ENCODE data around the gene POLD1. TPM values are rescaled to one million over a fixed set of nuclear protein-coding genes. Genes with fewer than 3 reads are reported as not detected.
A peak's percentile ranks its signal among the peaks of the same experiment; 100 is the strongest.

POLD1 gene
- total and polyA plus RNA-seq, 5 donors from 2014 or later: 19.3 to 28.1 (median 21.4) TPM

- no peak overlapping the region for H3K4me3 Mint-ChIP-seq
- no peak overlapping the region for H3K27ac ChIP-seq (ENCODE audit: insufficient read depth, low read length, poor library complexity, severe bottlenecking)
- H3K9me3 Mint-ChIP-seq: peaks cover 0 to 2% (median 0%) of the 10 kb centered on the region in 7 donors
- no peak overlapping the region for H3K4me3 ChIP-seq (ENCODE audit: low read depth, low read length)
- no peaks in the 10 kb centered on the region for H3K27me3 ChIP-seq (ENCODE audit: control insufficient read depth, insufficient read depth, low read length)
- H3K27me3 Mint-ChIP-seq: peaks cover 4% of the 10 kb centered on the region
- no peaks in the 10 kb centered on the region for H3K9me3 ChIP-seq (ENCODE audit: control insufficient read depth in 2 of 2, low read length in 2 of 2)
- peaks cover 0 to 7% (median 5%) of the 10 kb centered on the region in 4 donors for H3K4me1 Mint-ChIP-seq
- no peaks in the 10 kb centered on the region for H3K36me3 ChIP-seq (ENCODE audit: control insufficient read depth, insufficient read depth, low read length)
- peaks cover 5% of the 10 kb centered on the region for H3K4me1 ChIP-seq (ENCODE audit: control insufficient read depth, insufficient read depth, low read length, poor library complexity, severe bottlenecking)
- ATAC-seq (ENCODE audit: low read depth in 2 of 2) (peak in 1 of 2 donors; percentile 53), DNase-seq (peak in 2 of 3 donors; percentile 49 to 69)
- H3K27ac Mint-ChIP-seq: peak overlapping the region in 1 of 3 donors; percentile 2
- no peaks in the 10 kb centered on the region for H3K36me3 Mint-ChIP-seq
Measured at GRCh38 chr19:50461066-50461875, 77.1 kb downstream of the POLD1 start.

DNA sequence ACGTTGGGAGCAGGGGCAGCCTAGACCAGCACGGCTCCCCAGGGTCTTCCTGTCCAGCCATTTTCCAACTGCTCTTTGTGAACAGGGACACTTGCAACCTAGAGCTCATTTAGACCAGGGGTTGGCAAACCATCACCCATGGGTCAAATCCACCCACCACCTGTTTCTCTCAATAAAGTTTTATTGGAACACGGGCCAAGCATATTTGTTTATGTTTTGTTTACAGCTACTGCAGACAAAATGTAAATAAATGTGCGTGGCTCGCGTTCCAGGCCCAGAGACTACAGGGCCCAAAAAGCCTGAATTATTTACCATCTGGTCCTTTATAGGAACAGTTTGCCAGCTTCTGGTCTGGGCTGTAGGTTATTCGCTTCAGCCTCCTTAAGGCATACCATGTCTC, 78.8 kb downstream of the POLD1 start:
- H3K36me3 Mint-ChIP-seq: no peaks in the 10 kb centered on the region
- Histone ChIP-seq H3K27me3 (ENCODE audit: control insufficient read depth, insufficient read depth, low read length) (no peaks in the 10 kb centered on the region), H3K4me3 (ENCODE audit: low read depth, low read length) (no peak overlapping the region), H3K27ac (ENCODE audit: insufficient read depth, low read length, poor library complexity, severe bottlenecking) (no peak overlapping the region), H3K9me3 (ENCODE audit: control insufficient read depth in 2 of 2, low read length in 2 of 2) (no peaks in the 10 kb centered on the region), H3K4me1 (ENCODE audit: control insufficient read depth, insufficient read depth, low read length, poor library complexity, severe bottlenecking) (peaks cover 5% of the 10 kb centered on the region), H3K36me3 (ENCODE audit: control insufficient read depth, insufficient read depth, low read length) (no peaks in the 10 kb centered on the region)
- DNase-seq (no peak), ATAC-seq (ENCODE audit: low read depth in 2 of 2) (no peak)
- H3K27ac Mint-ChIP-seq: no peak overlapping the region
- peaks cover 4% of the 10 kb centered on the region for H3K27me3 Mint-ChIP-seq
- H3K4me1 Mint-ChIP-seq: peaks cover 0 to 7% (median 4%) of the 10 kb centered on the region in 4 donors
- peaks cover 0 to 2% (median 0%) of the 10 kb centered on the region in 7 donors for H3K9me3 Mint-ChIP-seq
- H3K4me3 Mint-ChIP-seq: no peak overlapping the region

DNA sequence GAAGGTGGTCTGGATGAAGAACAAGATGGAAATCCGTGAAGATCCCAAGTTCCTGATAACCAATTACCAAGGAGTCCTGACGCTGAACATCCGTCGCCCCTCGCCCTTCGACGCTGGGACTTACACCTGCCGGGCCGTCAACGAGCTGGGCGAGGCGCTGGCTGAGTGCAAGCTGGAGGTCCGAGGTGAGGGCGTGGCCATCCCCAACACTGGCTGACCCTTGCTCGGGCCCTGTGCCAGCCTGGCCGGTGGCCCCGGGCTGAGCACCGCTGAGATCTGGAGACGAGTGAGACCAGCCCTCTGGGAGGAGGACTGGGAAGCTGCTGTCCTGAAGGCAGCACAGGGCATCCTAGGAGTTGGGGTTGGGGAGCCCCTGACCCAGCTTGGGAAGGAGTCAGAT, 80.2 kb downstream of the POLD1 start:
- Mint-ChIP-seq H3K4me1 (peaks cover 0 to 7% (median 4%) of the 10 kb centered on the region in 4 donors), H3K27me3 (peaks cover 4% of the 10 kb centered on the region), H3K4me3 (no peak overlapping the region), H3K9me3 (peaks cover 0 to 2% (median 0%) of the 10 kb centered on the region in 7 donors), H3K36me3 (no peaks in the 10 kb centered on the region), H3K27ac (no peak overlapping the region)
- no peaks in the 10 kb centered on the region for H3K27me3 ChIP-seq (ENCODE audit: control insufficient read depth, insufficient read depth, low read length)
- DNase-seq (no peak), ATAC-seq (ENCODE audit: low read depth in 2 of 2) (no peak)
- H3K4me3 ChIP-seq (ENCODE audit: low read depth, low read length): no peak overlapping the region
- H3K9me3 ChIP-seq (ENCODE audit: control insufficient read depth in 2 of 2, low read length in 2 of 2): no peaks in the 10 kb centered on the region
- H3K27ac ChIP-seq (ENCODE audit: insufficient read depth, low read length, poor library complexity, severe bottlenecking): no peak overlapping the region
- no peaks in the 10 kb centered on the region for H3K36me3 ChIP-seq (ENCODE audit: control insufficient read depth, insufficient read depth, low read length)
- peaks cover 5% of the 10 kb centered on the region for H3K4me1 ChIP-seq (ENCODE audit: control insufficient read depth, insufficient read depth, low read length, poor library complexity, severe bottlenecking)

DNA sequence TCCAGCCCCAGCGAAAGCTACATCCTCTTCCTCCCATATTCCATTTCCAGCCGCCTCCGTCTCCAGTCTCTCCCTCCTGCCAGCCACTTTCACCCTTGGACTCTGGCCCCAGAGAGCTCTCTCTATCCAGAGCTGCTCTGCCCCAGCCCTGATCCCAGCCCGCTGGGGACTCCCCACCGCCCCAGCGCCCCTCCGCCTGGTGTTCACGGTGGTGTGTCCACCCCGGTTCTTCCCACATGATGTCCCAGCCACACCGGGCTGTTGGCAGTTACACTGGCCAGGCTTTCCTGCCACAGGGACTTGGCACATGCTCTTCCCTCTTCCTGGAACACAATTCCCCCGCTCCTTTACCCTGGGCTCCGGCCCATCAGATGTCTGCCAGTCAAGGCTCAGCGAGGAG, 80.9 kb downstream of the POLD1 start:
- Histone ChIP-seq H3K9me3 (ENCODE audit: control insufficient read depth in 2 of 2, low read length in 2 of 2) (no peaks in the 10 kb centered on the region), H3K4me1 (ENCODE audit: control insufficient read depth, insufficient read depth, low read length, poor library complexity, severe bottlenecking) (peaks cover 5% of the 10 kb centered on the region), H3K27ac (ENCODE audit: insufficient read depth, low read length, poor library complexity, severe bottlenecking) (no peak overlapping the region), H3K4me3 (ENCODE audit: low read depth, low read length) (no peak overlapping the region), H3K27me3 (ENCODE audit: control insufficient read depth, insufficient read depth, low read length) (no peaks in the 10 kb centered on the region), H3K36me3 (ENCODE audit: control insufficient read depth, insufficient read depth, low read length) (no peaks in the 10 kb centered on the region)
- DNase-seq (no peak), ATAC-seq (ENCODE audit: low read depth in 2 of 2) (no peak)
- peaks cover 0 to 7% (median 4%) of the 10 kb centered on the region in 4 donors for H3K4me1 Mint-ChIP-seq
- H3K4me3 Mint-ChIP-seq: no peak overlapping the region
- peaks cover 0 to 2% (median 0%) of the 10 kb centered on the region in 7 donors for H3K9me3 Mint-ChIP-seq
- no peaks in the 10 kb centered on the region for H3K36me3 Mint-ChIP-seq
- peaks cover 2% of the 10 kb centered on the region for H3K27me3 Mint-ChIP-seq
- H3K27ac Mint-ChIP-seq: no peak overlapping the region

DNA sequence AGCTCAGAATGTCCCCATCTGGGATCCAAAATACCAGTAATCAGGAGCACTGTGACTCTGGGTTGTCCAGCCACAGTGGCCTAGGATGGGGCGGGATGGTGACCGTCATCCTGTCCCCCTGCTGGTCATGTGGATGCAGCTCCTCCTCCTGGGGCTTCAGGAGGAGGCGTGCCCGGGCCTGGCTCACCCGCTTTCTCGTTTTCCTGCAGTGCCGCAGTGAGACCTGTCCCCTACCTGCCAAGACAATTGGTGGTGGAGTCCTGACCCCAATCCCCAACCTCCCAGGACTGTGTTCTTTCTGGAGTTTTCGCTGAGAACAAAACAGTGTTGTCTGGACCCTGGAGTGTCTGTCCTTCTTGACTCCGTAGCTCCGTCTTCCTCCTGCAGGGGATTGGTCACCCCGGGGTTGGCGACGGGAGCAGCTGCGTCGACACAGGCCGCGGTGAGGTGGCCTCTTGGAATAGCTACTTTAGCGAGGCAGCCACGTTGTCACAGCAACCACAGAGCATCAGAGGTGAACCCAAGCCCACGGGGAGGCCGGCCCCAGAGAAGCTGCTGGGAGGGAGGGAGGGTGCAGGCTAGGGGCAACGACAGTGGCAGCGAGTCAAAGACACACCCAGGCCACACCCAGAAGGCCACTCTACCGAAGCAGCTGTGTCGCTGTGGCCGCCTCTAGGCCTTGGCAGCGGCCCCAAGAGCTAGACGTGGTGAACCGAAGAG, 82.0 kb downstream of the POLD1 start:
- Histone ChIP-seq H3K36me3 (ENCODE audit: control insufficient read depth, insufficient read depth, low read length) (no peaks in the 10 kb centered on the region), H3K27me3 (ENCODE audit: control insufficient read depth, insufficient read depth, low read length) (no peaks in the 10 kb centered on the region), H3K27ac (ENCODE audit: insufficient read depth, low read length, poor library complexity, severe bottlenecking) (no peak overlapping the region), H3K4me1 (ENCODE audit: control insufficient read depth, insufficient read depth, low read length, poor library complexity, severe bottlenecking) (peaks cover 4% of the 10 kb centered on the region), H3K9me3 (ENCODE audit: control insufficient read depth in 2 of 2, low read length in 2 of 2) (no peaks in the 10 kb centered on the region), H3K4me3 (ENCODE audit: low read depth, low read length) (no peak overlapping the region)
- H3K27ac Mint-ChIP-seq: no peak overlapping the region
- no peak overlapping the region for H3K4me3 Mint-ChIP-seq
- no peaks in the 10 kb centered on the region for H3K27me3 Mint-ChIP-seq
- ATAC-seq (ENCODE audit: low read depth in 2 of 2) (no peak), DNase-seq (no peak)
- H3K36me3 Mint-ChIP-seq: no peaks in the 10 kb centered on the region
- H3K4me1 Mint-ChIP-seq: peaks cover 0 to 4% (median 3%) of the 10 kb centered on the region in 4 donors
- peaks cover 0 to 2% (median 0%) of the 10 kb centered on the region in 7 donors for H3K9me3 Mint-ChIP-seq

- Histone ChIP-seq H3K9me3 (ENCODE audit: control insufficient read depth in 2 of 2, low read length in 2 of 2) (no peaks in the 10 kb centered on the region), H3K4me3 (ENCODE audit: low read depth, low read length) (no peak overlapping the region), H3K27me3 (ENCODE audit: control insufficient read depth, insufficient read depth, low read length) (no peaks in the 10 kb centered on the region), H3K4me1 (ENCODE audit: control insufficient read depth, insufficient read depth, low read length, poor library complexity, severe bottlenecking) (no peaks in the 10 kb centered on the region), H3K27ac (ENCODE audit: insufficient read depth, low read length, poor library complexity, severe bottlenecking) (no peak overlapping the region), H3K36me3 (ENCODE audit: control insufficient read depth, insufficient read depth, low read length) (no peaks in the 10 kb centered on the region)
- peaks cover 0 to 4% (median 0%) of the 10 kb centered on the region in 4 donors for H3K4me1 Mint-ChIP-seq
- no peaks in the 10 kb centered on the region for H3K27me3 Mint-ChIP-seq
- H3K27ac Mint-ChIP-seq: no peak overlapping the region
- DNase-seq (no peak), ATAC-seq (ENCODE audit: low read depth in 2 of 2) (no peak)
- H3K4me3 Mint-ChIP-seq: no peak overlapping the region
- no peaks in the 10 kb centered on the region for H3K36me3 Mint-ChIP-seq
- H3K9me3 Mint-ChIP-seq: peaks cover 0 to 2% (median 0%) of the 10 kb centered on the region in 7 donors
Measured at GRCh38 chr19:50466706-50467039, 82.5 kb downstream of the POLD1 start.

GRCh38 chr19:50467566-50467965, 83.4 kb downstream of the POLD1 start:
- Histone ChIP-seq H3K27me3 (ENCODE audit: control insufficient read depth, insufficient read depth, low read length) (no peaks in the 10 kb centered on the region), H3K36me3 (ENCODE audit: control insufficient read depth, insufficient read depth, low read length) (no peaks in the 10 kb centered on the region), H3K9me3 (ENCODE audit: control insufficient read depth in 2 of 2, low read length in 2 of 2) (no peaks in the 10 kb centered on the region), H3K4me1 (ENCODE audit: control insufficient read depth, insufficient read depth, low read length, poor library complexity, severe bottlenecking) (no peaks in the 10 kb centered on the region), H3K4me3 (ENCODE audit: low read depth, low read length) (no peak overlapping the region), H3K27ac (ENCODE audit: insufficient read depth, low read length, poor library complexity, severe bottlenecking) (no peak overlapping the region)
- peaks cover 0 to 2% (median 0%) of the 10 kb centered on the region in 7 donors for H3K9me3 Mint-ChIP-seq
- no peak overlapping the region for H3K4me3 Mint-ChIP-seq
- peaks cover 0 to 4% (median 0%) of the 10 kb centered on the region in 4 donors for H3K4me1 Mint-ChIP-seq
- H3K27ac Mint-ChIP-seq: no peak overlapping the region
- DNase-seq: no peak
- ATAC-seq (ENCODE audit: low read depth in 2 of 2): no peak
- H3K27me3 Mint-ChIP-seq: no peaks in the 10 kb centered on the region
- H3K36me3 Mint-ChIP-seq: no peaks in the 10 kb centered on the region

All from CD4-positive, CD25-positive, alpha-beta regulatory T cell (primary cell).